HepG2 (cell line): Measurements from ENCODE around the gene SPEM2. TPM values are rescaled to one million over a fixed set of nuclear protein-coding genes. Genes with fewer than 3 reads are reported as not detected.

Source experiments
- ATAC-seq: fragments of 200-7000 bp; cut with Tn5 transposase; 3 replicates; pipeline ENCODE4 v1.9.1; 2020; ENCODE audit warnings: mild to moderate bottlenecking, moderate library complexity
- Bru-seq: library from RNA; stranded (reverse); fragments of 400-500 nt; gene quantifications from one replicate; lab custom pipeline; 2021; lab: Mats Ljungman, UMichigan
- BruChase-seq, 2 experiments: library from RNA; stranded (reverse); fragments of 400-500 nt; gene quantifications; one replicate each; lab custom pipeline; 2021; lab: Mats Ljungman, UMichigan
- BruUV-seq: library from RNA; stranded (reverse); fragments of 400-500 nt; replicated peaks from 2 replicates; lab custom pipeline; 2021; lab: Mats Ljungman, UMichigan
- CTCF ChIA-PET: fragments of 300-600 bp; formaldehyde crosslinking; extraction: SDS; loops from one replicate; lab custom pipeline; 2021; ENCODE audit warnings: low total read pairs, inconsistent platforms, low intra/inter-chr PET ratio; lab: Yijun Ruan, JAX
- POLR2A ChIA-PET: fragments of 350-600 bp; sonication (Branson Sonifier 250); formaldehyde crosslinking; loops from one replicate; lab custom pipeline; 2020; ENCODE audit warnings: antibody characterized with exemption, inconsistent platforms; lab: Yijun Ruan, JAX
- DNase-seq: peaks from one replicate; pipeline ENCODE4 v3.0.0-alpha.2; 2015; ENCODE audit warnings: low spot score
- FAIRE-seq: peaks from 3 replicates; lab custom pipeline; 2011; peaks lifted over from hg19 to GRCh38; lab: Jason Lieb, UNC
- H2AFZ ChIP-seq: one replicate; pipeline ENCODE4 v1.6.1; 2011; ENCODE audit warnings: low read length, inconsistent platforms
- H3K27ac ChIP-seq: fragments of 300-600 bp; 3 replicates; pipeline ENCODE4 v1.8.0; 2011; ENCODE audit warnings: mixed run types, mild to moderate bottlenecking, mixed read lengths, low read length, inconsistent platforms; ENCODE audit not compliant: insufficient read depth; ENCODE audit errors: extremely low read length
- H3K27me3 ChIP-seq, 2 experiments: fragments of 200-600 bp in 1 of 2; 2 replicates in 1 of 2; 3 replicates in 1 of 2; pipeline versions ENCODE4 v1.6.0 to v1.8.0; 2011; ENCODE audit warnings: low read length in 2 of 2, mild to moderate bottlenecking in 2 of 2, moderate library complexity in 2 of 2, inconsistent platforms in 1 of 2; ENCODE audit not compliant: insufficient read depth in 2 of 2, control insufficient read depth in 1 of 2
- H3K36me3 ChIP-seq, 2 experiments: fragments of 200-600 bp in 1 of 2; replicated peaks in 1 of 2; 2 replicates in 1 of 2; 3 replicates in 1 of 2; pipeline versions ENCODE4 v1.5.1 to v1.8.0; 2011; ENCODE audit warnings: low read length in 2 of 2, inconsistent platforms in 1 of 2; ENCODE audit not compliant: insufficient read depth in 2 of 2, control insufficient read depth in 1 of 2
- H3K4me1 ChIP-seq: 2 replicates; pipeline ENCODE4 v1.5.1; 2012; ENCODE audit warnings: low read length, inconsistent platforms; ENCODE audit not compliant: insufficient read depth
- H3K4me2 ChIP-seq: 2 replicates; pipeline ENCODE4 v1.6.0; 2011; ENCODE audit warnings: low read depth, low read length, inconsistent platforms
- H3K4me3 ChIP-seq, 3 experiments: fragments of 200-600 bp in 1 of 3; sonication (generic), shearing (Covaris generic) in 1 of 3; replicated peaks in 1 of 3; 2 replicates each; pipeline ENCODE4 v1.5.1; 2011 to 2016; ENCODE audit warnings: low read length in 3 of 3, inconsistent platforms in 2 of 3, low read depth in 2 of 3, mild to moderate bottlenecking in 2 of 3, control low read depth in 1 of 3, mixed read lengths in 1 of 3; ENCODE audit not compliant: insufficient read depth in 1 of 3
- H3K79me2 ChIP-seq: one replicate; pipeline ENCODE4 v1.6.1; 2011; ENCODE audit warnings: low read length, inconsistent platforms; ENCODE audit not compliant: insufficient read depth
- H3K9ac ChIP-seq: 2 replicates; pipeline ENCODE4 v1.6.0; 2011; ENCODE audit warnings: mild to moderate bottlenecking, low read depth, low read length, inconsistent platforms; ENCODE audit not compliant: insufficient read depth
- H3K9me3 ChIP-seq: 2 replicates; pipeline ENCODE4 v1.5.1; 2012; ENCODE audit warnings: mild to moderate bottlenecking, low read length
- H4K20me1 ChIP-seq: 2 replicates; pipeline ENCODE4 v1.6.0; 2011; ENCODE audit warnings: inconsistent platforms, mild to moderate bottlenecking, low read length, moderate library complexity; ENCODE audit not compliant: insufficient read depth
- AHR ChIP-seq: IDR thresholded peaks from 2 replicates; pipeline ENCODE4 v1.6.1; 2018; ENCODE audit warnings: missing genetic modification reagents, missing compliant biosample characterization
- BHLHE40 ChIP-seq: IDR thresholded peaks from 2 replicates; pipeline ENCODE4 v1.6.1; 2011; ENCODE audit warnings: low read length, improper control_type of control experiment
- EED ChIP-seq: sonication (generic); formaldehyde crosslinking; IDR thresholded peaks from 2 replicates; pipeline ENCODE4 v1.5.0; 2020; ENCODE audit warnings: mild to moderate bottlenecking, missing genetic modification reagents
- FOXA1 ChIP-seq, 2 experiments: fragments of 450-650 bp in 1 of 2; sonication (generic) in 1 of 2; formaldehyde crosslinking in 1 of 2; IDR thresholded peaks; 2 replicates each; pipeline versions ENCODE4 v1.4.0 to v1.6.1; 2016 to 2020; ENCODE audit warnings: missing genetic modification reagents in 1 of 2
- GFI1 ChIP-seq: sonication (generic); formaldehyde crosslinking; IDR thresholded peaks from 2 replicates; pipeline ENCODE4 v1.5.0; 2020; ENCODE audit warnings: missing genetic modification reagents, mild to moderate bottlenecking, borderline replicate concordance
- HOXA9 ChIP-seq: sonication (generic); formaldehyde crosslinking; IDR thresholded peaks from 2 replicates; pipeline ENCODE4 v1.8.1; 2022; ENCODE audit warnings: missing genetic modification reagents, mild to moderate bottlenecking, moderate library complexity, borderline replicate concordance
- SMAD1 ChIP-seq: sonication (generic); formaldehyde crosslinking; IDR thresholded peaks from 2 replicates; pipeline ENCODE4 v1.4.0; 2020; ENCODE audit warnings: missing genetic modification reagents, low read depth, mild to moderate bottlenecking, borderline replicate concordance
- ZBTB21 ChIP-seq: sonication (generic); formaldehyde crosslinking; IDR thresholded peaks from 2 replicates; pipeline ENCODE4 v1.4.0; 2020; ENCODE audit warnings: missing genetic modification reagents
- ZBTB7B ChIP-seq: sonication (generic); formaldehyde crosslinking; IDR thresholded peaks from 2 replicates; pipeline ENCODE4 v1.4.0; 2020; ENCODE audit warnings: missing genetic modification reagents
- ZC3H13 ChIP-seq: sonication (generic); formaldehyde crosslinking; IDR thresholded peaks from 2 replicates; pipeline ENCODE4 v1.8.1; 2023; ENCODE audit warnings: mild to moderate bottlenecking, missing genetic modification reagents, moderate library complexity
- ZFP90 ChIP-seq: sonication (generic); formaldehyde crosslinking; IDR thresholded peaks from 2 replicates; pipeline ENCODE4 v1.8.0; 2022; ENCODE audit warnings: missing genetic modification reagents, mild to moderate bottlenecking, inconsistent platforms, borderline replicate concordance
- ZNF550 ChIP-seq: sonication (generic); formaldehyde crosslinking; IDR thresholded peaks from 2 replicates; pipeline ENCODE4 v1.4.0; 2020; ENCODE audit warnings: mild to moderate bottlenecking, missing genetic modification reagents, borderline replicate concordance
- WGBS: methylation state at CpG from one replicate; pipeline ENCODE4 v1.1.6; 2017; ENCODE audit warnings: low lambda C conversion rate; 5-methylcytosine and 5-hydroxymethylcytosine counted together
- in situ Hi-C: cut with HindIII; loops from 2 replicates; pipeline ENCODE4 v1.10.0; 2017; ENCODE audit warnings: low pct_unique_long_range_greater_than_20kb; ENCODE audit not compliant: extremely low pct_ligation_motif_present
- intact Hi-C: fragments of 100-400 bp; cut with micrococcal nuclease; formaldehyde crosslinking; loops from one replicate; pipeline ENCODE4 v1.10.0; 2022; ENCODE audit not compliant: unreplicated experiment
- long read RNA-seq, 2 experiments: library from RNA in 1 of 2; library from polyadenylated mRNA in 1 of 2; stranded (forward) in 1 of 2; unstranded in 1 of 2; transcript quantifications; one replicate each; pipeline ENCODE4 v2.0.0, GENCODE V29; 2019 to 2022
- polyA minus RNA-seq, 3 experiments: library from RNA; depleted of rRNA, polyadenylated mRNA; stranded (reverse); fragments of >200 nt; gene quantifications; 2 replicates each; pipeline ENCODE4 v1.2.3, GENCODE V29; 2011; ENCODE audit warnings: low replicate concordance in 1 of 3
- polyA plus RNA-seq, 8 experiments: library from polyadenylated mRNA; depleted of rRNA in 3 of 8; stranded (reverse) in 7 of 8; unstranded in 1 of 8; fragments of >200 nt; fragmentation: Illumina TruSeq in 4 of 8; extraction: Trizol in 4 of 8; gene quantifications; 2 replicates each; pipeline versions ENCODE4 v1.2.1 to v1.2.3, GENCODE V29; 2011 to 2016; ENCODE audit warnings: low read depth in 4 of 8, missing spikeins in 1 of 8, mixed read lengths in 1 of 8; ENCODE audit not compliant: insufficient read depth in 1 of 8
- total RNA-seq, 5 experiments: library from RNA; depleted of rRNA; stranded (reverse); fragments of >200 nt; fragmentation: Illumina TruSeq; extraction: Trizol; gene quantifications; 2 replicates each; pipeline ENCODE4 v1.2.3, GENCODE V29; 2016; ENCODE audit warnings: low read depth in 1 of 5

Gene SPEM2
- total RNA-seq (2016; rRNA removed; fragmentation: Illumina TruSeq; extraction: Trizol) (not detected in 2 replicates), polyA plus RNA-seq (2011; rRNA removed) (not detected in 2 replicates), polyA minus RNA-seq (2011; rRNA and poly(A)+ RNA removed; ENCODE audit: low replicate concordance) (not detected in 2 replicates), Bru-seq, nascent RNA (not detected), BruChase-seq, experiment 1, labeled RNA remaining after a 6-hour chase (not detected), BruChase-seq, experiment 2, labeled RNA remaining after a 2-hour chase (not detected)
- total RNA-seq (2016; cell fraction: cytosol; rRNA removed; fragmentation: Illumina TruSeq; extraction: Trizol; ENCODE audit: low read depth), result not detected in 2 replicates
- total RNA-seq (2016; cell fraction: insoluble cytoplasmic fraction; rRNA removed; fragmentation: Illumina TruSeq; extraction: Trizol), result not detected in 2 replicates
- not detected in 2 replicates for total RNA-seq (2016; cell fraction: membrane; rRNA removed; fragmentation: Illumina TruSeq; extraction: Trizol)
- total RNA-seq (2016; cell fraction: nucleus; rRNA removed; fragmentation: Illumina TruSeq; extraction: Trizol), result not detected in 2 replicates
- polyA plus RNA-seq (2011; cell fraction: cytosol; rRNA removed), result not detected in 2 replicates
- not detected in 2 replicates for polyA plus RNA-seq (2011; cell fraction: nucleus; rRNA removed)
- polyA plus RNA-seq (2012), result not detected in 2 replicates
- not detected in 2 replicates for polyA plus RNA-seq (2016; cell fraction: cytosol; fragmentation: Illumina TruSeq; extraction: Trizol; ENCODE audit: low read depth)
- polyA plus RNA-seq (2016; cell fraction: insoluble cytoplasmic fraction; fragmentation: Illumina TruSeq; extraction: Trizol; ENCODE audit: low read depth), result not detected in 2 replicates
- not detected in 2 replicates for polyA plus RNA-seq (2016; cell fraction: membrane; fragmentation: Illumina TruSeq; extraction: Trizol; ENCODE audit: low read depth)
- not detected in 2 replicates for polyA plus RNA-seq (2016; cell fraction: nucleus; fragmentation: Illumina TruSeq; extraction: Trizol; ENCODE audit: insufficient read depth, low read depth)
- not detected in 2 replicates for polyA minus RNA-seq (2011; cell fraction: cytosol; rRNA and poly(A)+ RNA removed)
- not detected in 2 replicates for polyA minus RNA-seq (2011; cell fraction: nucleus; rRNA and poly(A)+ RNA removed)
- long read RNA-seq, experiment 1, result 0 reads
- long read RNA-seq, experiment 2, result 0 reads

DNA sequence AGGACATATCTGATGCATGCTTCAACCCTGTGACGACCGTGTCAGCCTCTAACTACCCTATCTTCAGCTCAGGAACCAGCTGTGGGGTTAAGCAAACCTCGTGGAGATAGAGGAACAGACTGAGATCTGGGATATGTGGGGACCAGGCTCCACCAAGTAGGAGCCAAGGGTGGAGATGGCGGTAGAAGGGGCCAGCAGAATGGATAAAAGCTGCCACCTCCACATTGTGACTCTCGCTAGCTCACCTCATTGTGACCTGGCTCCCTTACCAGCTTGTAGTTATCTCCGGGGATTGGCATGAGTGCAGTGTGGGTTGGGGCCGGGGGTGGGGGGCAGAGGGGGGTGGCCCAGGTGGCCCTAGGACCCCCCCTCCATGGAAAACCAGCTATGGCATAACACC lies at the start of gene SPEM2:
Gene SPEM2, plus strand, starts transcription at position 301 of the 400 bp plus-strand sequence. Its CDS starts 73 bp downstream, at position 374.
- Histone ChIP-seq H3K36me3 (no peaks in the 10 kb centered on the region), H4K20me1 (no peaks in the 10 kb centered on the region)
- no peak for FAIRE-seq
- TF ChIP-seq HOXA9 (no peak), EED (no peak), ZNF550 (CRISPR knock-in tag) (no peak), ZC3H13 (CRISPR knock-in tag) (no peak), SMAD1 (CRISPR knock-in tag) (no peak), FOXA1 (IDR thresholded peaks at IDR 0.05) (no peak), FOXA1 (CRISPR knock-in tag; IDR thresholded peaks at IDR 0.05) (no peak), GFI1 (CRISPR knock-in tag) (no peak), ZFP90 (CRISPR knock-in tag) (no peak), ZBTB21 (CRISPR knock-in tag) (no peak), BHLHE40 (no peak), ZBTB7B (no peak), AHR (no peak)
- TF ChIP-seq, all 625 proteins: peak for 0
- Histone ChIP-seq H3K79me2 (no peaks in the 10 kb centered on the region), H3K9ac (no peak within 1 kb of the TSS), H3K4me2 (no peak within 1 kb of the TSS), H3K4me1 (peaks cover 15% of the 10 kb centered on the region), H3K9me3 (no peaks in the 10 kb centered on the region), H3K4me3 (no peak within 1 kb of the TSS), H3K27ac (no peak within 1 kb of the TSS), H2AFZ (no peak within 1 kb of the TSS), H3K27me3 (peaks cover 3 to 6% of the 10 kb centered on the region in 2 experiments; a peak in 3 of 5 replicates)
- CTCF ChIA-PET, result no interaction called here
- in situ Hi-C loops, result no loop called here
- DNase-seq (no peak), ATAC-seq (no peak)
- no TSS peak for BruUV-seq
- POLR2A ChIA-PET, result interaction anchor here (0.8 kb wide), 1 partner anchor 22 kb away, joined by 3 read pairs; the partner anchor contains the start of gene TMEM256
- intact Hi-C loops, result no loop called here
- 53% methylated on average over 2 of the region's 7 CpGs for WGBS
